Measurements from ENCODE around the gene PC.

- no peak for TF ChIP-seq CTCF (IDR thresholded peaks at IDR 0.05)
- TF ChIP-seq POLR2A (IDR thresholded peaks at IDR 0.05) = no peak
Measured at GRCh38 chr11:66904561-66904960, 53.6 kb downstream of the PC start.

Data from sigmoid colon (tissue), 3 donors.